Panc1 (cell line): ENCODE measurements around the gene PLA2G4C. TPM values are rescaled to one million over a fixed set of nuclear protein-coding genes. Genes with fewer than 3 reads are reported as not detected.

Experiments used
- ATAC-seq: fragments of 200-7000 bp; cut with Tn5 transposase; 2 replicates; pipeline ENCODE4 v1.9.1; 2020; ENCODE audit warnings: mild to moderate bottlenecking, moderate library complexity
- BruUV-seq: library from RNA; stranded (reverse); fragments of 400-500 nt; replicated peaks from 2 replicates; lab custom pipeline; 2021; lab: Mats Ljungman, UMichigan
- CTCF ChIA-PET: fragments of 300-600 bp; sonication (Branson Sonifier 250); formaldehyde crosslinking; loops from one replicate; lab custom pipeline; 2022; ENCODE audit warnings: antibody characterized with exemption; lab: Charles Lee
- POLR2A ChIA-PET: fragments of 300-600 bp; sonication (Branson Sonifier 250); formaldehyde crosslinking; loops from one replicate; lab custom pipeline; 2022; ENCODE audit warnings: antibody characterized with exemption; lab: Charles Lee
- DNase-seq: peaks from one replicate; pipeline ENCODE4 v3.0.0-alpha.2; 2010; ENCODE audit warnings: low read depth, low spot score
- H3K27ac ChIP-seq: 2 replicates; pipeline ENCODE4 v1.5.1; 2011; ENCODE audit warnings: mild to moderate bottlenecking, low read length, inconsistent platforms
- H3K27me3 ChIP-seq: fragments of 200-500 bp; sonication (Bioruptor generic); 2 replicates; pipeline ENCODE4 v1.6.0; 2014; ENCODE audit warnings: low read length, inconsistent platforms; ENCODE audit not compliant: control insufficient read depth, insufficient read depth
- H3K36me3 ChIP-seq: fragments of 200-500 bp; sonication (Bioruptor generic); 2 replicates; pipeline ENCODE4 v1.5.1; 2014; ENCODE audit warnings: inconsistent platforms, mild to moderate bottlenecking, low read length, moderate library complexity; ENCODE audit not compliant: control insufficient read depth, insufficient read depth
- H3K4me1 ChIP-seq: 2 replicates; pipeline ENCODE4 v1.5.1; 2011; ENCODE audit warnings: inconsistent platforms, mild to moderate bottlenecking, low read length, moderate library complexity; ENCODE audit not compliant: control insufficient read depth, insufficient read depth
- H3K4me3 ChIP-seq, 2 experiments: 2 replicates each; pipeline ENCODE4 v1.5.1; 2011 to 2012; ENCODE audit warnings: low read depth in 2 of 2, low read length in 2 of 2, mild to moderate bottlenecking in 2 of 2, inconsistent platforms in 1 of 2, moderate library complexity in 1 of 2
- H3K9me3 ChIP-seq: fragments of 200-500 bp; sonication (Bioruptor generic); 2 replicates; pipeline ENCODE4 v1.5.1; 2014; ENCODE audit warnings: low read depth, mild to moderate bottlenecking, inconsistent platforms, low read length, moderate library complexity; ENCODE audit not compliant: control insufficient read depth, insufficient read depth
- POLR2AphosphoS5 ChIP-seq: IDR thresholded peaks from 2 replicates; pipeline ENCODE4 v1.6.1; 2012; ENCODE audit warnings: mild to moderate bottlenecking, low read depth, low read length, moderate library complexity
- SIN3A ChIP-seq: IDR thresholded peaks from 2 replicates; pipeline ENCODE4 v1.6.1; 2012; ENCODE audit warnings: low read depth, mild to moderate bottlenecking, low read length, moderate library complexity, borderline replicate concordance; ENCODE audit not compliant: insufficient read depth
- TCF7L2 ChIP-seq: IDR thresholded peaks from 2 replicates; pipeline ENCODE4 v1.6.1; 2011; ENCODE audit warnings: mild to moderate bottlenecking, low read depth, low read length, inconsistent platforms
- in situ Hi-C: cut with HindIII; loops from 2 replicates; pipeline ENCODE4 v1.10.0; 2016; ENCODE audit warnings: low sequenced_read_pairs, low pct_unique_long_range_greater_than_20kb
- intact Hi-C: fragments of 100-400 bp; cut with micrococcal nuclease; formaldehyde crosslinking; loops from one replicate; pipeline ENCODE4 v1.10.0; 2022; ENCODE audit not compliant: unreplicated experiment
- total RNA-seq: library from RNA; stranded (reverse); gene quantifications from one replicate; pipeline ENCODE4 v1.2.1, GENCODE V29; 2021; ENCODE audit not compliant: unreplicated experiment
- TF ChIP-seq, protein P1 (sequence below): fragments of 450-650 bp; IDR thresholded peaks from 2 replicates; pipeline ENCODE4 v1.5.1; 2017; ENCODE audit warnings: mild to moderate bottlenecking
- TF ChIP-seq, protein P2 (sequence below), 2 experiments: IDR thresholded peaks; 2 replicates each; pipeline ENCODE4 v1.6.1; 2011 to 2012; ENCODE audit warnings: low read depth in 2 of 2, control low read depth in 1 of 2, low read length in 1 of 2, mild to moderate bottlenecking in 1 of 2, moderate library complexity in 1 of 2; ENCODE audit not compliant: insufficient read depth in 1 of 2

PLA2G4C gene
- total RNA-seq, 1 experiment from 2014 or later = 2.0 TPM

DNA sequence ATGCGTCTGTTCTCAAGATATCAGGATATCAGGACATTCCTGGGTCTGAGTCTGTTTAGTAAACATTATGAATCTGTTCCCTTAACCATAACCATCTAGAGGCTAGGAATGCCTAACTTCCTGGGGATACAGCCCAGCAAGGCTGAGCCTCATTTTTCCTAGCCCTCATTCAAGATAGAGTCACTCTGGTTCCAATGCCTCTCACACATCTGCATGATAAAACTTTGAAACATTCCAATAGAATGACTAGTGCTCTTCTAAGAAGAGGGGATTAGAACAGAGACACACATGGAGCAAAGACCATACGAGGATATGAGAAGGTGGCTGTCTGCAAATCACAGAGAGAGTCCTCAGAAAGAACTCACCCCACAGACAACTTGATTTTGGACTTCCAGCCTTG is 46.1 kb downstream of the PLA2G4C start:
- Histone ChIP-seq H3K4me3 (no peak overlapping the region), H3K27me3 (no peaks in the 10 kb centered on the region), H3K27ac (no peak overlapping the region), H3K36me3 (no peaks in the 10 kb centered on the region), H3K9me3 (no peaks in the 10 kb centered on the region), H3K4me1 (no peaks in the 10 kb centered on the region)
- POLR2A ChIA-PET = no interaction called here
- in situ Hi-C loops = no loop called here
- CTCF ChIA-PET = no interaction called here
- no peak for ATAC-seq
- intact Hi-C loops = no loop called here
- TF ChIP-seq SIN3A (no peak), POLR2AphosphoS5 (no peak), TCF7L2 (no peak)
- TF ChIP-seq, protein P1, sequence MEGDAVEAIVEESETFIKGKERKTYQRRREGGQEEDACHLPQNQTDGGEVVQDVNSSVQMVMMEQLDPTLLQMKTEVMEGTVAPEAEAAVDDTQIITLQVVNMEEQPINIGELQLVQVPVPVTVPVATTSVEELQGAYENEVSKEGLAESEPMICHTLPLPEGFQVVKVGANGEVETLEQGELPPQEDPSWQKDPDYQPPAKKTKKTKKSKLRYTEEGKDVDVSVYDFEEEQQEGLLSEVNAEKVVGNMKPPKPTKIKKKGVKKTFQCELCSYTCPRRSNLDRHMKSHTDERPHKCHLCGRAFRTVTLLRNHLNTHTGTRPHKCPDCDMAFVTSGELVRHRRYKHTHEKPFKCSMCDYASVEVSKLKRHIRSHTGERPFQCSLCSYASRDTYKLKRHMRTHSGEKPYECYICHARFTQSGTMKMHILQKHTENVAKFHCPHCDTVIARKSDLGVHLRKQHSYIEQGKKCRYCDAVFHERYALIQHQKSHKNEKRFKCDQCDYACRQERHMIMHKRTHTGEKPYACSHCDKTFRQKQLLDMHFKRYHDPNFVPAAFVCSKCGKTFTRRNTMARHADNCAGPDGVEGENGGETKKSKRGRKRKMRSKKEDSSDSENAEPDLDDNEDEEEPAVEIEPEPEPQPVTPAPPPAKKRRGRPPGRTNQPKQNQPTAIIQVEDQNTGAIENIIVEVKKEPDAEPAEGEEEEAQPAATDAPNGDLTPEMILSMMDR = no peak
- TF ChIP-seq, protein P2, sequence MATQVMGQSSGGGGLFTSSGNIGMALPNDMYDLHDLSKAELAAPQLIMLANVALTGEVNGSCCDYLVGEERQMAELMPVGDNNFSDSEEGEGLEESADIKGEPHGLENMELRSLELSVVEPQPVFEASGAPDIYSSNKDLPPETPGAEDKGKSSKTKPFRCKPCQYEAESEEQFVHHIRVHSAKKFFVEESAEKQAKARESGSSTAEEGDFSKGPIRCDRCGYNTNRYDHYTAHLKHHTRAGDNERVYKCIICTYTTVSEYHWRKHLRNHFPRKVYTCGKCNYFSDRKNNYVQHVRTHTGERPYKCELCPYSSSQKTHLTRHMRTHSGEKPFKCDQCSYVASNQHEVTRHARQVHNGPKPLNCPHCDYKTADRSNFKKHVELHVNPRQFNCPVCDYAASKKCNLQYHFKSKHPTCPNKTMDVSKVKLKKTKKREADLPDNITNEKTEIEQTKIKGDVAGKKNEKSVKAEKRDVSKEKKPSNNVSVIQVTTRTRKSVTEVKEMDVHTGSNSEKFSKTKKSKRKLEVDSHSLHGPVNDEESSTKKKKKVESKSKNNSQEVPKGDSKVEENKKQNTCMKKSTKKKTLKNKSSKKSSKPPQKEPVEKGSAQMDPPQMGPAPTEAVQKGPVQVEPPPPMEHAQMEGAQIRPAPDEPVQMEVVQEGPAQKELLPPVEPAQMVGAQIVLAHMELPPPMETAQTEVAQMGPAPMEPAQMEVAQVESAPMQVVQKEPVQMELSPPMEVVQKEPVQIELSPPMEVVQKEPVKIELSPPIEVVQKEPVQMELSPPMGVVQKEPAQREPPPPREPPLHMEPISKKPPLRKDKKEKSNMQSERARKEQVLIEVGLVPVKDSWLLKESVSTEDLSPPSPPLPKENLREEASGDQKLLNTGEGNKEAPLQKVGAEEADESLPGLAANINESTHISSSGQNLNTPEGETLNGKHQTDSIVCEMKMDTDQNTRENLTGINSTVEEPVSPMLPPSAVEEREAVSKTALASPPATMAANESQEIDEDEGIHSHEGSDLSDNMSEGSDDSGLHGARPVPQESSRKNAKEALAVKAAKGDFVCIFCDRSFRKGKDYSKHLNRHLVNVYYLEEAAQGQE (IDR thresholded peaks at IDR 0.05; ENCODE audit: insufficient read depth in 1 of 2, low read depth in 2 of 2, low read length in 1 of 2) = no peak
- DNase-seq = no peak
- no TSS peak for BruUV-seq

DNA sequence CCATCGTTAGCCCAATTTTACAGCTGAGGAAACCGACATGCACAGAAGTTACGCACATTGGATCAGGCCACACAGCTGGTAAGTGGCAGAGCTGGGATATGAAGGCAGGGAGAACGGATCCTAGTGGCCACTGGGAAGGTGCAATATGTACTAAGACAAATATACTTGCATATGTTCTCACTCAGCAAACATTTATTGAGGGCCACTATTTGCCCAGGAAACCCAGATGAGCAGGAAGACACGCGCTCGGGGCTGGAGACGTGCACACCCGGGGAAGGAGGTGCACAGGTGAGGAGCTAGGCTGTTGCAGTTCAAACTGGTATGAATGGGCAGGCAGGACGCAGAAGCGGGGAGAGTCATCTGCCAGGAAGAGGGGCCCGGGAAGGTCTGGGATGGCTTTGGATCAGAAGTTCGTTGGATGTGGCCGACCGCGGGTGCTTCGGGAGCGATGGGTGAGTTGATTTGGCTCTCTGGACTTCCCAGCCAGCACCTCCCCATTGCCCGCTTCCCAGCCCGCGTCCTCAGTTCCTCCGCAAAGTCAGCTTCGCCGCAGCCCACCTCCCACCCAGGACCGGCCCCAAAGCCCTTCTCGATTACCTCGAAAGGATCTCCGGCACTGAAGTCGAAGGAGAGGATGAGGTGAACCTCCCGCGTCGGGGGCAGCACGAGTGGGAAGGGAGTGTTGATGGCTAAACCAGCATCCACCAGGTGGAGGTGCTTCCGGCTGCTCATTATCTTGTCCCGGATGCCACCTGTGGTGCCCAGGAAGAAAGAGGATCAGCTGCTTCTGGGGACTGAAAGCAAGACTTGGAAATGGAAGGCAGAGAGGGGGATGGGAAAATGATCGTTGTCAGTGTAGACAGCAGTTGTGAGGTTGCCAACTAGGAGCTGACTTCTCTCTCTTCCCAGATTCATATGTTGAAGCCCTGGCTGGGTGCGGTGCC is 48.9 kb downstream of the PLA2G4C start:
- Histone ChIP-seq H3K9me3 (no peaks in the 10 kb centered on the region), H3K4me1 (no peaks in the 10 kb centered on the region), H3K4me3 (no peak overlapping the region), H3K27ac (no peak overlapping the region), H3K36me3 (no peaks in the 10 kb centered on the region), H3K27me3 (no peaks in the 10 kb centered on the region)
- intact Hi-C loops = no loop called here
- ATAC-seq (no peak), DNase-seq (no peak)
- in situ Hi-C loops = no loop called here
- ChIA-PET CTCF (no interaction called here), POLR2A (no interaction called here)
- TF ChIP-seq, protein P1 = no peak
- TF ChIP-seq SIN3A = no peak
- TF ChIP-seq POLR2AphosphoS5 = no peak
- TF ChIP-seq TCF7L2 = no peak
- TF ChIP-seq, protein P2 (IDR thresholded peaks at IDR 0.05; ENCODE audit: insufficient read depth in 1 of 2, low read depth in 2 of 2, low read length in 1 of 2) = no peak
- BruUV-seq = no TSS peak
